ENCODE data around the gene CCDC159.

CCDC159 gene

DNA sequence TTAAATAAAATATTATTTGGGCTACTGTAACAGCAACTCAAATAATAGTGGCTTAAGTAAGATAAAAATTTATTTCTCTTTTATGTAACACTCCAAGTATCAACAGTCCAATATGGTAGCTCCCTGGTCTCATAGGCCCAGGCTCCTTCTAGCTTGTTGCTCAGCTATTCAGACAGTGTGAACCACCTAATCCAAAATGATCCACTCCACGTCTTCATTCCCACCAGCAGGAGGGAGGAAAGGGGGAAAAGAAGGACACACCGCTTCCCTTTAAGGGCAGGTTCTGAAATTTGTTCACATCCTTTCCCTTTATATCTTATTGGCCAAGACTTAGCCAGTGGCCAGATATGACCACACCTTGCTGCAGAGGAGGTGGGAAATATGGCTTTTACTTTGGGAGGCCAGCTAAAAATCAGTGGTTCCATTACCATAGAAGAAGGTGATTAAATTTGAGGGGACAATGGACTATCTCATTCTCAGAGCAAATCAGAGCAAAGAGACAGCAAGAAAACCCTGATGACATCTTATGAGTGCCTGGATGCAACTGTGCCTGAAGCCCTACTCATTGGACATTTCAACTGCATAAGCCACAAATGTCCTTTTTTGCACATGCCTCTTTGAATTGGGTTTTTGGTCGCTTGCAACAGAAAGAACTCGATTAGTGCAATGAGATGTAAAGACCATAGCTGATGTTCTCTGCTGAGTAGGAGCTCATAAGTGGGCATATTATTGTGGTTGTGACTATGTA, 44.8 kb downstream of the CCDC159 start:
- H3K9ac ChIP-seq (ENCODE audit: low read depth in 1 of 2, low read length in 2 of 2), result no peak overlapping the region
- no peaks in the 10 kb centered on the region for H3K4me1 ChIP-seq (ENCODE audit: control insufficient read depth in 2 of 2, insufficient read depth in 2 of 2, low read length in 2 of 2)
- no peak overlapping the region for H3K4me3 ChIP-seq (ENCODE audit: low read length in 2 of 2)
- no peaks in the 10 kb centered on the region for H3K27me3 ChIP-seq (ENCODE audit: control insufficient read depth in 2 of 2, insufficient read depth in 2 of 2, low read length in 2 of 2)
- no peak overlapping the region for H3K27ac ChIP-seq (ENCODE audit: low read depth in 2 of 2, low read length in 2 of 2)
- no peaks in the 10 kb centered on the region for H3K9me3 ChIP-seq (ENCODE audit: control insufficient read depth in 2 of 2, low read length in 2 of 2)
- H3K36me3 ChIP-seq (ENCODE audit: control insufficient read depth in 2 of 2, insufficient read depth in 2 of 2, low read length in 2 of 2), result no peaks in the 10 kb centered on the region

DNA sequence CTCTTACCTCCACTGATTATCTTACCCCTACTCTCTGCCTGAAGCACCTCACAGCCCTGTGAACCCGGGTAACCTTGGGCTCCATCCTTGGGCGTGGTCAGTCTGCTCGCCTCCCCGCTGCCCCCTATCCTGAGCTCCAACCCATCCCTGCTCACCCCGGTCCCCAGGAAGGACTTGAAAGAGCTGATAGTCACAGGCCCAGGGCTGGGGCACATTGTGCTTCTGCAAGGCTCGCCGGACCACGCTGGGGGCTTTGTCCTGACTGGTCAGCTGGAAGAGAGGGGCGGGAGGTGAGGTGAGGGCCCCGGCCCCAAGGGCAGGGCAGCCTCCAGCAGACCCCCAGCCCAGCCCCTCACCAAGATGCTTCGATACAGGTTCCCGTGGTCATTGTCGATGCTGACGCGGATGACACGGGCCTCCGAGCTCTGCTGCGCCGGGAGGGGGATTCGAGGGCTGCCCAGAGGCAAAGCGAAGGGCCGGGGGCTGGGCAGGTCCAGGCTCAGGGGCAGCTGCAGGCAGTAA, 50.8 kb downstream of the CCDC159 start:
- Histone ChIP-seq H3K4me1 (ENCODE audit: control insufficient read depth in 2 of 2, insufficient read depth in 2 of 2, low read length in 2 of 2) (no peaks in the 10 kb centered on the region), H3K4me3 (ENCODE audit: low read length in 2 of 2) (no peak overlapping the region), H3K27ac (ENCODE audit: low read depth in 2 of 2, low read length in 2 of 2) (no peak overlapping the region), H3K9ac (ENCODE audit: low read depth in 1 of 2, low read length in 2 of 2) (no peak overlapping the region), H3K27me3 (ENCODE audit: control insufficient read depth in 2 of 2, insufficient read depth in 2 of 2, low read length in 2 of 2) (no peaks in the 10 kb centered on the region), H3K36me3 (ENCODE audit: control insufficient read depth in 2 of 2, insufficient read depth in 2 of 2, low read length in 2 of 2) (no peaks in the 10 kb centered on the region), H3K9me3 (ENCODE audit: control insufficient read depth in 2 of 2, low read length in 2 of 2) (no peaks in the 10 kb centered on the region)

DNA sequence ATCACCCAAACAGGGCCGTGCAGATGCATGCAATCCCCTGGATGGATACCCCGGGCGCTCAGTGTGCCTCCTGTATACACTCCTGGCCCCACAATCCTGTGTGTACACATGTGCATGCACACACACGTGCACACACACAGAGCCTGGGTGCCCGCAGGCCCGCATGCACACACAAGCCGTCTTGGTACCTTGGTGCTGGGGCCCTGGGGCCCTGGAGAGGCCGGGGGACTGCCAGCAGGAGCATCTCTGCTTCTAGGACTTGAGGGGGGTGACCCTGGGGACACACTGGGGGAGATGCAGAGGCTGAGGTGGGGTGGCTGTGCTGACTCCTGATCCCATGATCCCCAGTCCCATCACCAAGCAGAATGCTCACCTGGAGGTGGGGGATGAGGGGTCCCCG, 53.3 kb downstream of the CCDC159 start:
- Histone ChIP-seq H3K36me3 (ENCODE audit: control insufficient read depth in 2 of 2, insufficient read depth in 2 of 2, low read length in 2 of 2) (no peaks in the 10 kb centered on the region), H3K4me3 (ENCODE audit: low read length in 2 of 2) (no peak overlapping the region), H3K9ac (ENCODE audit: low read depth in 1 of 2, low read length in 2 of 2) (no peak overlapping the region), H3K9me3 (ENCODE audit: control insufficient read depth in 2 of 2, low read length in 2 of 2) (no peaks in the 10 kb centered on the region), H3K27me3 (ENCODE audit: control insufficient read depth in 2 of 2, insufficient read depth in 2 of 2, low read length in 2 of 2) (no peaks in the 10 kb centered on the region), H3K27ac (ENCODE audit: low read depth in 2 of 2, low read length in 2 of 2) (no peak overlapping the region), H3K4me1 (ENCODE audit: control insufficient read depth in 2 of 2, insufficient read depth in 2 of 2, low read length in 2 of 2) (no peaks in the 10 kb centered on the region)

DNA sequence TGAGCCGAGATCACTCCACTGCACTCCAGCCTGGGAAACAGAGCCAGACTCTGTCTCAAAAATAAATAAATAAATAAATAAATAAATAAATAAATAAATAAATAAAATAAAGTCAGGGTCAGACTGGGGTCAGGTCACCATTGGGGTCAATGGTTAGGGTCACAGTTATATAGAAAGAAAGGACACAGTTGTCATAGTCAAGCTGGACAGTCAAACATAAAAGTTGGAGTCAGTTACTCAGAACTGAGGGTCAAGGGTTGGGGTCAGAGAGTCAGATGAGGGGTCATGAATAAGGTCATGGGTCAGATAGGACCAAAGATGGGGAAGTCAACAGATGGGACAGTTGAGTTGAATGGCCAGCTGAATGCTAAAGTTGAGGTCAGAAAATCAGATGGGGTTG, 54.5 kb downstream of the CCDC159 start:
- no peak overlapping the region for H3K27ac ChIP-seq (ENCODE audit: low read depth in 2 of 2, low read length in 2 of 2)
- H3K36me3 ChIP-seq (ENCODE audit: control insufficient read depth in 2 of 2, insufficient read depth in 2 of 2, low read length in 2 of 2), result no peaks in the 10 kb centered on the region
- H3K27me3 ChIP-seq (ENCODE audit: control insufficient read depth in 2 of 2, insufficient read depth in 2 of 2, low read length in 2 of 2), result no peaks in the 10 kb centered on the region
- H3K4me1 ChIP-seq (ENCODE audit: control insufficient read depth in 2 of 2, insufficient read depth in 2 of 2, low read length in 2 of 2), result no peaks in the 10 kb centered on the region
- no peaks in the 10 kb centered on the region for H3K9me3 ChIP-seq (ENCODE audit: control insufficient read depth in 2 of 2, low read length in 2 of 2)
- H3K9ac ChIP-seq (ENCODE audit: low read depth in 1 of 2, low read length in 2 of 2), result no peak overlapping the region
- H3K4me3 ChIP-seq (ENCODE audit: low read length in 2 of 2), result no peak overlapping the region

DNA sequence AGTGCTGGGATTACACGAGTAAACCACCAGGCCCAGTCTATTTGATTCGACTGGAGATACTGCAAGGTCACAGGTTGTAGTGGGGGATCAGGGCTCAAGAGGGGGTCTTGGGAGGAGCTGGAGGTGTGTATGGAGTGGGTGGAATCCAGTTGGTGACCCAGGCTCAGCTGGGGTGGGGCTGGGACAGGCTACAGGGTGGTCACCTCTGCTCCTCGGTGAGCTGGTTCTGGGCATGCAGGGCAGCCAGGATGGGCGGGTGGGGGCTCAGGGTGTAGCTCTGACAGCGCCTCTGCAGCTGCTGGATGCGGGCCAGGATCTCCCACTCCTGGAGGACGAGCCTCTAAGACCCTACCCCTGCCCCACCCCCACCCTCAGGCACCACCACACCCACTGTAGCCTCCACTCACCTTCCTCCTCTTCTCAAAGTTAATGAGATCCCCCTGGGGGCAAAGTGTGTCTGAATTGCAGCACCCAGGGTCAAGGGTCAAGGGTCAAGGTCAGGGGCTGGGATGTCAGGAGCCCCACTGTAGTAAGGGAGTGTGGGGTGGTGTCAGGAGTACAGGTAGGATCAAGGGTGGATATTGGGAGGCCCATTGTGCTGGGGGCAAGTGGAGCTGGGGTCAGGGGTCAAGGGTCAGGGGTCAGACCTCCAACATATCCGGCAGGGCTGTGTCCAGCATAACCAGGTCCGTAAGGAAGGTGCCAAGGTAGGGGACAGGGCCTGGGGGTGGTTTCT, 55.7 kb downstream of the CCDC159 start:
- Histone ChIP-seq H3K27ac (ENCODE audit: low read depth in 2 of 2, low read length in 2 of 2) (no peak overlapping the region), H3K9ac (ENCODE audit: low read depth in 1 of 2, low read length in 2 of 2) (no peak overlapping the region), H3K27me3 (ENCODE audit: control insufficient read depth in 2 of 2, insufficient read depth in 2 of 2, low read length in 2 of 2) (no peaks in the 10 kb centered on the region), H3K36me3 (ENCODE audit: control insufficient read depth in 2 of 2, insufficient read depth in 2 of 2, low read length in 2 of 2) (no peaks in the 10 kb centered on the region), H3K4me3 (ENCODE audit: low read length in 2 of 2) (no peak overlapping the region), H3K9me3 (ENCODE audit: control insufficient read depth in 2 of 2, low read length in 2 of 2) (no peaks in the 10 kb centered on the region), H3K4me1 (ENCODE audit: control insufficient read depth in 2 of 2, insufficient read depth in 2 of 2, low read length in 2 of 2) (no peaks in the 10 kb centered on the region)
